Testis (tissue), 3 donors: ENCODE data around the gene DUSP2. TPM values are rescaled to one million over a fixed set of nuclear protein-coding genes. Genes with fewer than 3 reads are reported as not detected.

ENCODE experiments used
- DNase-seq: peaks from one replicate; pipeline ENCODE4 v3.0.0-alpha.2; 2019
- H3K27ac ChIP-seq, 2 donors: fragments of 200-600 bp; sonication (generic); one replicate each; pipeline ENCODE4 v1.5.1; 2019
- H3K27me3 ChIP-seq: fragments of 200-600 bp; sonication (generic); one replicate; pipeline ENCODE4 v1.5.1; 2019
- H3K36me3 ChIP-seq: fragments of 200-600 bp; sonication (generic); one replicate; pipeline ENCODE4 v1.5.1; 2017; ENCODE audit warnings: low read depth; ENCODE audit errors: missing control alignments
- H3K4me1 ChIP-seq: fragments of 200-600 bp; sonication (generic); one replicate; pipeline ENCODE4 v1.5.1; 2019
- H3K4me3 ChIP-seq, 2 donors: fragments of 200-600 bp; sonication (generic); one replicate each; pipeline ENCODE4 v1.5.1; 2017 to 2019
- H3K9me3 ChIP-seq: fragments of 200-600 bp; sonication (generic); one replicate; pipeline ENCODE4 v1.5.1; 2017
- POLR2A ChIP-seq: fragments of 450-650 bp; IDR thresholded peaks from one replicate; pipeline ENCODE4 v1.6.1; 2017; ENCODE audit warnings: antibody characterized with exemption, mild to moderate bottlenecking, moderate library complexity
- WGBS, 2 donors: methylation state at CpG; one replicate each; pipeline ENCODE4 v1.1.5; 2018; 5-methylcytosine and 5-hydroxymethylcytosine counted together
- intact Hi-C: fragments of 100-400 bp; cut with DNase I; formaldehyde crosslinking; loops from one replicate; pipeline ENCODE4 v1.15.1; 2023; ENCODE audit warnings: low total_unique reads
- polyA plus RNA-seq: library from polyadenylated mRNA; stranded (reverse); fragments of 350-450 nt; fragmentation: Illumina TruSeq; extraction: RNeasy Lipid Tissue Mini Kit (QIAGEN cat#74804); gene quantifications from one replicate; pipeline ENCODE4 v1.2.3, GENCODE V29; 2014; ENCODE audit warnings: low read depth, low replicate concordance; ENCODE audit not compliant: insufficient read depth
- total RNA-seq, 2 donors: library from RNA; depleted of rRNA; stranded (reverse); fragments of >200 nt; gene quantifications; one replicate each; pipeline ENCODE4 v1.2.3, GENCODE V29; 2016
- TF ChIP-seq, protein P1 (sequence below), 3 experiments: fragments of 450-650 bp in 2 of 3; fragments of 200-600 bp in 1 of 3; sonication (generic) in 1 of 3; IDR thresholded peaks; one replicate each; pipeline ENCODE4 v1.5.1; 2016 to 2019; ENCODE audit warnings: antibody characterized with exemption in 3 of 3, mild to moderate bottlenecking in 2 of 3, moderate library complexity in 1 of 3

The DUSP2 gene
- total and polyA plus RNA-seq, 3 donors from 2014 or later, result 5.7 to 16.5 (median 6.3) TPM

DNA sequence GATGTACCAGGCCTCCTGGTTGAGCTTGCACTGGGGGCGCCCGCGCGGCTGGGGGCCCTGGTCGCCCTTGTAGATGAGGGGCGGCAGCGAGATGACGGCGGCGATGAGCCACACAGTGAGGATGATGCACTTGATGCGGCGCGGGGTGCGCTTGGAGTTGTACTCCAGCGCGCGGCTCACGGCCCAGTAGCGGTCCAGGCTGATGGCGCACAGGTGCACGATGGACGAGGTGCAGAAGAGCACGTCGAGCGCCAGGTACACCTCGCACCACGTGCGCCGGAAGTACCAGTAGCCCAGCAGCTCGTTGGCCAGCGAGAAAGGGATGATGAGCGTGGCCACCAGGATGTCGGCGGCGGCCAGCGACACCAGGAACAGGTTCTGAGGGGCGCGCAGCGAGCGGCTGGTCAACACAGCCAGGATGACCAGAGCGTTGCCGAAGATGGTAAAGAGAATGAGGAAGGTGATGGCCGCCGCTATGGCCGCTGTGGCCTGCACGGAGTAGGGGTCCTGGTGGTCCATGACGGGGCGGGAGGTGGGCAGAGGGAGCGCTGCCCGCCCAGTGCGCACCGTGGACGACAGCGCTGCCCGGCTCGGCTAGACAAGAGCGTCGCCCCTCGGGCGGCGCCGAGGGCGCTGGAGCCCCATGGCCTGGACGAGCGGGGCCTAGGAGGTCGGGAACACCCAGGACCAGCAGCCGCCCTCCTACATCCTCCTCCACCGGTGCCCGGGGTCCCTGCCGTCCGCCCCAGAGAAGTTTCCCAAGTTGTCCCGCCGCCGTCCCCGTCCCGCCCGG lies 29.4 kb downstream of the DUSP2 start:
- Histone ChIP-seq H3K9me3 (no peaks in the 10 kb centered on the region), H3K4me1 (peaks cover 6% of the 10 kb centered on the region), H3K27ac (peak overlapping the region in 1 of 2 donors; percentile 30), H3K27me3 (no peaks in the 10 kb centered on the region), H3K4me3 (peak overlapping the region; percentile 46 to 60), H3K36me3 (no peaks in the 10 kb centered on the region)
- no peak for TF ChIP-seq POLR2A
- TF ChIP-seq, protein P1, sequence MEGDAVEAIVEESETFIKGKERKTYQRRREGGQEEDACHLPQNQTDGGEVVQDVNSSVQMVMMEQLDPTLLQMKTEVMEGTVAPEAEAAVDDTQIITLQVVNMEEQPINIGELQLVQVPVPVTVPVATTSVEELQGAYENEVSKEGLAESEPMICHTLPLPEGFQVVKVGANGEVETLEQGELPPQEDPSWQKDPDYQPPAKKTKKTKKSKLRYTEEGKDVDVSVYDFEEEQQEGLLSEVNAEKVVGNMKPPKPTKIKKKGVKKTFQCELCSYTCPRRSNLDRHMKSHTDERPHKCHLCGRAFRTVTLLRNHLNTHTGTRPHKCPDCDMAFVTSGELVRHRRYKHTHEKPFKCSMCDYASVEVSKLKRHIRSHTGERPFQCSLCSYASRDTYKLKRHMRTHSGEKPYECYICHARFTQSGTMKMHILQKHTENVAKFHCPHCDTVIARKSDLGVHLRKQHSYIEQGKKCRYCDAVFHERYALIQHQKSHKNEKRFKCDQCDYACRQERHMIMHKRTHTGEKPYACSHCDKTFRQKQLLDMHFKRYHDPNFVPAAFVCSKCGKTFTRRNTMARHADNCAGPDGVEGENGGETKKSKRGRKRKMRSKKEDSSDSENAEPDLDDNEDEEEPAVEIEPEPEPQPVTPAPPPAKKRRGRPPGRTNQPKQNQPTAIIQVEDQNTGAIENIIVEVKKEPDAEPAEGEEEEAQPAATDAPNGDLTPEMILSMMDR (IDR thresholded peaks at IDR 0.05), result no peak
- WGBS, 2 donors, result 44 to 55% methylated on average over 62 to 69 of the region's 77 CpGs
- DNase-seq, result no peak
- intact Hi-C loops, result no loop called here

DNA sequence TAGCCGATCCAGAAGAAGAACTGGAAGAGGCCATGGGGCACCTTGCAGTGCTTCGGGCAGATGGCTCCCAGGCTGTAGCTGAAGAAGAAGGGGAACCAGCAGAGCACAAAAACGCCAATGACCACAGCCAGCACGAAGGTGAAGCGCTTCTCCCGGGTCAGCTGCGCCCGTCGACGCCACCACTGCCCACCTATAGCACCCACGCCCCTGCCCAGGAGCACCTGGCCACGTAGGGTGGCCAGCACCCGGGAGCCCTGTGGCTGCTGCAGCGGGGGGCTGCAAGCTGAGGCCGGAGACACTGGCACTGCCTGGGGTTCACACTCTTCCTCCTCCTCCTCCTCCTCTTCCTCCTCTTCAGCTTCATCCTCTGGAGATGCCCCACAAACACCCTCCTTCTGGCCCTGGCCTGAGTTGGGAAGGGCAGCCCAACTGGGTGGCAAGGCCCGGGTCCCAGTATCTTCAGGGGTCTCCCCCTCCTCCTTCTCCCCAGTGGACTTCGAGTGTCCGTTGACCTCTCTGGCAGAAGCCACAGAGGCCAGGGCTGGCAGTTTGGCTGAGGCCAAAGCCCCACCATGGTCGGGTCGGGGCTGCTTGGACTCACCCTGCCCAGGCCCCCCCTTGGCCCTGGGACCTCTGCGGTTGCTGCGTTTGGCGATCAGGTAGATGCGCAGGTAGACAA lies 30.2 kb downstream of the DUSP2 start:
- Histone ChIP-seq H3K27ac (no peak overlapping the region), H3K27me3 (no peaks in the 10 kb centered on the region), H3K4me1 (peaks cover 6% of the 10 kb centered on the region), H3K9me3 (no peaks in the 10 kb centered on the region), H3K4me3 (no peak overlapping the region), H3K36me3 (no peaks in the 10 kb centered on the region)
- no peak for DNase-seq
- intact Hi-C loops, result no loop called here
- no peak for TF ChIP-seq POLR2A
- TF ChIP-seq, protein P1 (IDR thresholded peaks at IDR 0.05), result no peak
- WGBS, 2 donors, result 71 to 83% methylated on average over 20 to 24 of the region's 24 CpGs

GRCh38 chr2:96114546-96114902 lies 30.7 kb downstream of the DUSP2 start:
- H3K4me1 ChIP-seq, result peaks cover 7% of the 10 kb centered on the region
- TF ChIP-seq POLR2A, result no peak
- TF ChIP-seq, protein P1 (IDR thresholded peaks at IDR 0.05), result no peak
- WGBS, 2 donors, result 74% methylated on average over 13 of the region's 13 CpGs; no CpG with 5 or more reads in 1 of the 2 donors
- no peaks in the 10 kb centered on the region for H3K36me3 ChIP-seq
- no peaks in the 10 kb centered on the region for H3K9me3 ChIP-seq
- H3K27ac ChIP-seq, result peak overlapping the region in 1 of 2 donors; percentile 3
- no peaks in the 10 kb centered on the region for H3K27me3 ChIP-seq
- H3K4me3 ChIP-seq, result no peak overlapping the region
- intact Hi-C loops, result no loop called here
- DNase-seq, result no peak

- Histone ChIP-seq H3K36me3 (no peaks in the 10 kb centered on the region), H3K4me3 (no peak overlapping the region), H3K9me3 (no peaks in the 10 kb centered on the region), H3K4me1 (peaks cover 13% of the 10 kb centered on the region), H3K27me3 (no peaks in the 10 kb centered on the region), H3K27ac (peak overlapping the region in 1 of 2 donors; percentile 3)
- TF ChIP-seq, protein P1 (IDR thresholded peaks at IDR 0.05), result no peak
- no peak for TF ChIP-seq POLR2A
- WGBS, 2 donors, result 73 to 78% methylated on average over 10 to 17 of the region's 17 CpGs
- intact Hi-C loops, result no loop called here
- no peak for DNase-seq
Measured at GRCh38 chr2:96113951-96114350, 31.3 kb downstream of the DUSP2 start.
